HL-60 (cell line): Measurements from ENCODE around the gene CCL13.

Experiments used
- DNase-seq, 2 experiments: peaks; one replicate each; pipeline ENCODE4 v3.0.0-alpha.2; 2010 to 2020; ENCODE audit warnings: low read depth in 1 of 2, low spot score in 1 of 2
- H3K27ac ChIP-seq: fragments of 250-450 bp; sonication (Bioruptor Pico); replicated peaks from 2 replicates; pipeline ENCODE4 v1.5.1; 2020; ENCODE audit warnings: mild to moderate bottlenecking, moderate library complexity
- H3K27me3 ChIP-seq: fragments of 250-450 bp; sonication (Bioruptor Pico); 2 replicates; pipeline ENCODE4 v1.5.1; 2021; ENCODE audit warnings: mild to moderate bottlenecking, moderate library complexity; ENCODE audit not compliant: insufficient read depth, poor library complexity, severe bottlenecking
- H3K4me3 ChIP-seq: replicated peaks from 2 replicates; pipeline ENCODE4 v1.5.1; 2011; ENCODE audit warnings: mild to moderate bottlenecking, control low read depth, low read length; ENCODE audit not compliant: insufficient read depth
- CTCF ChIP-seq: IDR thresholded peaks from one replicate; pipeline ENCODE4 v1.5.1; 2011; ENCODE audit warnings: low read length, control low read depth, inconsistent platforms; ENCODE audit not compliant: insufficient read depth
- GABPA ChIP-seq: IDR thresholded peaks from 2 replicates; pipeline ENCODE4 v1.6.1; 2012; ENCODE audit warnings: low read depth
- POLR2AphosphoS5 ChIP-seq: IDR thresholded peaks from 2 replicates; pipeline ENCODE4 v1.6.1; 2012; ENCODE audit warnings: low read depth
- SPI1 ChIP-seq: IDR thresholded peaks from 2 replicates; pipeline ENCODE4 v1.6.1; 2012; ENCODE audit warnings: low read depth, mild to moderate bottlenecking, borderline replicate concordance
- TF ChIP-seq, protein P1 (sequence below): IDR thresholded peaks from 2 replicates; pipeline ENCODE4 v1.6.1; 2012; ENCODE audit warnings: low read depth; ENCODE audit not compliant: insufficient replicate concordance

The CCL13 gene

GRCh38 chr17:34370376-34370996, 14.2 kb downstream of the CCL13 start:
- Histone ChIP-seq H3K27ac (no peak overlapping the region), H3K4me3 (no peak overlapping the region), H3K27me3 (no peaks in the 10 kb centered on the region)
- DNase-seq: no peak
- TF ChIP-seq CTCF (no peak), GABPA (no peak)

DNA sequence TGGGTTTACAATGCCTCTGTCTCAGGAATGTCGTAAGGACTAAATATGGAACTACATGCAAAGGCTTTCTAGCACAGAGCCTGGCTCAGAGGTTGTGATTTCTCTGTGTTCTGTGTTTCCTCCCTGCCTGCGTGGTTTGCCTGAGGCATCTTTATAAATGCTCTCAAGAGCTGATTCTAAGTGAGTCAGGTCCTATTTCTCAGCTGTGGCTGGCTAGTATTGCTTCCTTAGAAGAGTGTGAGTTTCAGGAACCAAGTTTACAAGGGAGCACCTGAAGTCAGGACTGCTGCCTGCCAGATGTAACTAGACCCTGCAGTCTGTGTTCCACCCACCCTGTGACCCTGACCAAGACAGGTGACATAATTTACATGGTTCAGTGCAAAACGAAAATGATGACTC, 14.7 kb downstream of the CCL13 start:
- Histone ChIP-seq H3K4me3 (no peak overlapping the region), H3K27me3 (no peaks in the 10 kb centered on the region), H3K27ac (no peak overlapping the region)
- DNase-seq: no peak
- TF ChIP-seq SPI1 (no peak), POLR2AphosphoS5 (no peak)

- no peak overlapping the region for H3K4me3 ChIP-seq
- DNase-seq: no peak
- no peak overlapping the region for H3K27ac ChIP-seq
- TF ChIP-seq GABPA (no peak), POLR2AphosphoS5 (no peak), CTCF (no peak), SPI1 (no peak)
- TF ChIP-seq, protein P1, sequence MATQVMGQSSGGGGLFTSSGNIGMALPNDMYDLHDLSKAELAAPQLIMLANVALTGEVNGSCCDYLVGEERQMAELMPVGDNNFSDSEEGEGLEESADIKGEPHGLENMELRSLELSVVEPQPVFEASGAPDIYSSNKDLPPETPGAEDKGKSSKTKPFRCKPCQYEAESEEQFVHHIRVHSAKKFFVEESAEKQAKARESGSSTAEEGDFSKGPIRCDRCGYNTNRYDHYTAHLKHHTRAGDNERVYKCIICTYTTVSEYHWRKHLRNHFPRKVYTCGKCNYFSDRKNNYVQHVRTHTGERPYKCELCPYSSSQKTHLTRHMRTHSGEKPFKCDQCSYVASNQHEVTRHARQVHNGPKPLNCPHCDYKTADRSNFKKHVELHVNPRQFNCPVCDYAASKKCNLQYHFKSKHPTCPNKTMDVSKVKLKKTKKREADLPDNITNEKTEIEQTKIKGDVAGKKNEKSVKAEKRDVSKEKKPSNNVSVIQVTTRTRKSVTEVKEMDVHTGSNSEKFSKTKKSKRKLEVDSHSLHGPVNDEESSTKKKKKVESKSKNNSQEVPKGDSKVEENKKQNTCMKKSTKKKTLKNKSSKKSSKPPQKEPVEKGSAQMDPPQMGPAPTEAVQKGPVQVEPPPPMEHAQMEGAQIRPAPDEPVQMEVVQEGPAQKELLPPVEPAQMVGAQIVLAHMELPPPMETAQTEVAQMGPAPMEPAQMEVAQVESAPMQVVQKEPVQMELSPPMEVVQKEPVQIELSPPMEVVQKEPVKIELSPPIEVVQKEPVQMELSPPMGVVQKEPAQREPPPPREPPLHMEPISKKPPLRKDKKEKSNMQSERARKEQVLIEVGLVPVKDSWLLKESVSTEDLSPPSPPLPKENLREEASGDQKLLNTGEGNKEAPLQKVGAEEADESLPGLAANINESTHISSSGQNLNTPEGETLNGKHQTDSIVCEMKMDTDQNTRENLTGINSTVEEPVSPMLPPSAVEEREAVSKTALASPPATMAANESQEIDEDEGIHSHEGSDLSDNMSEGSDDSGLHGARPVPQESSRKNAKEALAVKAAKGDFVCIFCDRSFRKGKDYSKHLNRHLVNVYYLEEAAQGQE: no peak
- no peaks in the 10 kb centered on the region for H3K27me3 ChIP-seq
Observed at GRCh38 chr17:34371405-34372100, 15.3 kb downstream of the CCL13 start.

DNA sequence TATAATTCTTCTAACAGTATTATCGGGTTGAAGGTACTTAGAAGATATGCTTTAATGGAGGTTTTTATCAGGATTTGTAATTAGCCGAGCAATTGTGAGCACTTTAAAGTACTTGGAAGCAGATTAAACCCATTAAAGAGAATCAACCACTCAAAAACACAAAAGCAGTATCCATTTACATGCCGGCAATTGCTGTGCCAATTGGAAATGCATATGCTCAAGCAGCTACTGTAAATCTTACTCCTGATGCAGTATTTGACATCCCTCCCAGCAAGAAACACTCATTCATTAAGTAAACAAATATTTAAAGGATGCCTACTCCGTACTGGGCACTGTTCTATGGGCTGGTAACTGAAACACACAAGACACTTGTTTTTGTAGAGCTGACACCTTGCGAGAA, 18.2 kb downstream of the CCL13 start:
- no peaks in the 10 kb centered on the region for H3K27me3 ChIP-seq
- no peak overlapping the region for H3K27ac ChIP-seq
- no peak overlapping the region for H3K4me3 ChIP-seq
- no peak for TF ChIP-seq SPI1
- no peak for TF ChIP-seq CTCF
- TF ChIP-seq, protein P1: no peak
- TF ChIP-seq POLR2AphosphoS5: no peak
- no peak for TF ChIP-seq GABPA
- DNase-seq: no peak
